ENCODE data around the gene UBQLN4. TPM values are rescaled to one million over a fixed set of nuclear protein-coding genes. Genes with fewer than 3 reads are reported as not detected.

The UBQLN4 gene
- total RNA-seq = 17.6 and 18.3 TPM in 2 replicates

DNA sequence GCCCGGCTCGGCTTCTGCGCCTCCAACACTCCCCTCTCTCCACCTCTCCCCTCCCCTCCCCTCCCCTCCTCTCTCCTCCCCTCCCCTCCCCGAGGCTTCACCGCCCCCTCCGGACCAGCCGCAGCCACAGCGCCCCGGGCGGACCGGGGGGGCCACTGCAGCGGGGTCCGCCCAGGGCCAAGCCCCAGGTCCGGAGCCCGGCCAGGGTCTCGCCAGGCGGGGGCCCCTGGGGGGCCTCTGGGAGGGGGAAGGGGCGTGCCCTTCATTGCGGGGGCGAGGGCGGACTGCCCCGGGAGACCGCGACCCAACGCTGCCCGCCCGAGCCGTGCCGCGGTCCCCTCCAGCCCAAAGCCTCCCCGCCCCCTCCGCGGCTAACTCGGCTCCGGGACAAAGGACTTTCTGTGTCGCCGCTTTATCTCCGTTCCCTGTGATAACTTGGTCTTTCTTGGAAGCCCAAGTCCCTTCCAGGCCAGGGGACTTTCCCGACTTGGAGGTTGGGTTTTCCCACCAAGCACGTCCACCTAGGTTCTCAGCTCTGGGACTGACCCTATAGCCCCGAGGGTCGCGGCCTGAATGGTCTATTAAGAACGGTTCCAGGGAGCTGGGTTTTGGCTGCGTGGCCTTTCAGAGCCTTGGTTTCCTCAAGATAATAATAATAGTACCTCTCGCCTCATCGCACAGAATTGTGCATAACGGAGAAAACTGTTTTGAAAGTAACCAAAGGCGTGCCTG is at the start of gene UBQLN4:
Gene UBQLN4 (minus strand): TSS at position 31 of the 732 bp plus-strand sequence. CDS start 97 bp downstream, outside the sequence.

DNA sequence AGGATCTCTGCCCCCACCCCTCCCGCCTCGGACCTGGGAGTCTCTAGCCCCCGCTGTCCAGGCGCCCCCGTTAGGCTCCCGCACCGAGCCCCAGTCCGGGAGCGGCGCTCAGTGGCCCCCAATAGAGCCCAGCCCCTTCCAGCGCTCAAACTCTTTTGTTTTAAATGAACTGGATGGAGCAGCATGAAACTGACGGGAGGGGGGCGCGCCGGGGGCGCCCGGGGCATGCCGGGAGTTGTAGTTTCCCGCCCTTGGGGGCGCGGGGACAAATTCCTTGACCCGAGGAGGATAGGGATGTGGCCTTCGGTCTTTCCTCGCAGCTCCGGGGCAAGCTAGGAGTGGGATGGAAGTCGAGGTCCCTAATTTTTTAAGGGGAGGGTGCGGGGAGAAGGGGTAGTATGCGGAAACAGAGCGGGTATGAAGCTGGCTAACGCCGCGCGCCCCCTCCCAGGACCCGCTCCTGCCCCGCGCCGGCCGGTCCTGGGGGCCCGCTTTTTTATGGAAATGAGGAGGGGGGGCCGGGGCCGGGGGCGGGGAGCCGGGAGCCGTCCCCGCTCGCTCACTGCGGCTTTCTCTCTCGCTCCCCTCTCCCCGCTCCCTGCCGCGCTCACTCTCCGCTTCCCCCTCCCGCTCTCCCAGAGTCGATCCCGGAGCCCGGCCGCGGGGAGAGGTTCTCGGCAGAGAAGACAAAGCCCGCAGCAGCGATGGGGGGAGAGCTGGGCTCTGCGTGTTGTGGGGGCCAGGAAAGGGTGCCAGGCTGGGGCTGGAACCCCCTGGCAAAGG is 28.9 kb upstream of the UBQLN4 start, which contains the start of gene MEX3A:
Gene MEX3A (minus strand): TSS at position 157 of the 783 bp plus-strand sequence. CDS start 467 bp downstream, outside the sequence.

GRCh38 chr1:156060937-156061636 is 7.5 kb upstream of the UBQLN4 start, which contains the start of gene RAB25:
RAB25 (plus strand) TSS chr1:156061160; CDS start chr1:156061401, 241 bp downstream.

GRCh38 chr1:156054500-156055280 is 1.1 kb upstream of the UBQLN4 start, which contains the start of gene LAMTOR2:
LAMTOR2 (plus strand) TSS chr1:156054782; CDS start chr1:156054890, 108 bp downstream.

DNA sequence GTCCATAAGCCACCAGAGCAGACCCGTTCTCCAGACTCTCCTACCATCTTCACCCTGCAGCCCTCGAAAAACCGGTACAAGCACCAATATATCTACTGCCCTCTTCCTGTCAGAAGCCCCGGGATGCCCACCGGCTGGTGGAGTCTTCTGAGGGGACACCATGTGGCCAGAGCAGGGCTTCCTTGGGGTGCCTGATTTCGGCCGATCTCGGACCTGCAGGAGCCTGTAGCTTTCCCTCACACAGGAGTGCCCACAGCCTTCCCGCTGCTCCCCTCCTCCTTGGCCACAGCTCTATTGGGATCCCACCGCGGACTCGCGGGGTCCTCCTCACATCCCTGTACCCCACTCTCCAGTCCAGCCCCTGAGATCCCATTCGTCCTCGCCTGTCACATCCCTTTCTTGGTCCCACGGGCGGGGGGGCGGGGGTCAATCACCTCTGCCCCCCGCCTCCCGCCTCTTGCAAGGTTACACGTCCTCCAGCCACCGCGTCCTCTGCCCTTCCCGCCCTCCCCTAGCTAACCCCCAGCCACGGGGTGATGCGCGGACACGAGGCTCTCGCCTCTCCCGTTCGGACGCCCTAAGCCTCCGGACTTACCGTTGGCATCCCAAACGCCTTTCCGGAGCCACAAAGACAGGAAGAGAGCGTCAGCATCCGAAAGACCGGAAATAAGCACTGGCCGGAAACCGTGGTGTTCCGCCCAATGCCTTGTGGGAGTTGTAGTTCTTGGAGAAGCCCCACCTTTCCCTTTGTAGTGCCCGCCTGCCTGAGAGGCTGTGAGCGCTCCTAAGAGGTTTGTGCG is 33.1 kb downstream of the UBQLN4 start, which contains the start of gene SSR2:
Gene SSR2 (minus strand): TSS at position 659 of the 800 bp plus-strand sequence. CDS start 784 bp downstream, outside the sequence.

Other genes with a start within 250 kb of the UBQLN4 start
- 16.0 and 17.4 TPM in 2 replicates for gene GON4L, start 196.6 kb downstream of the UBQLN4 start, total RNA-seq
- gene SYT11, start 194.2 kb downstream of the UBQLN4 start, total RNA-seq = 0.21 and 3.4 TPM in 2 replicates
- gene RIT1, start 142.4 kb downstream of the UBQLN4 start, total RNA-seq = 35.0 and 35.2 TPM in 2 replicates
- gene KHDC4, start 119.4 kb downstream of the UBQLN4 start, total RNA-seq = 12.3 and 23.9 TPM in 2 replicates
- gene RXFP4, start 112.2 kb downstream of the UBQLN4 start, total RNA-seq = 0.24 TPM in 1 of 2 replicates, not detected in the other
- 55.6 and 76.6 TPM in 2 replicates for gene ARHGEF2, start 75.3 kb downstream of the UBQLN4 start, total RNA-seq
- 326 and 576 TPM in 2 replicates for gene SSR2, start 32.8 kb downstream of the UBQLN4 start, total RNA-seq
- 48.4 and 74.9 TPM in 2 replicates for gene LAMTOR2, start 984 bp upstream of the UBQLN4 start, total RNA-seq
- 52.2 and 69.4 TPM in 2 replicates for gene RAB25, start 7.4 kb upstream of the UBQLN4 start, total RNA-seq
- gene MEX3A, start 28.7 kb upstream of the UBQLN4 start, total RNA-seq = 1.9 and 6.5 TPM in 2 replicates
- 687 and 701 TPM in 2 replicates for gene LMNA, start 60.9 kb upstream of the UBQLN4 start, total RNA-seq
- gene SEMA4A, start 99.8 kb upstream of the UBQLN4 start, total RNA-seq = 3.4 TPM in 2 replicates
- gene SLC25A44, start 140.3 kb upstream of the UBQLN4 start, total RNA-seq = 4.8 and 6.8 TPM in 2 replicates
- 36.4 and 58.4 TPM in 2 replicates for gene PMF1, start 159.2 kb upstream of the UBQLN4 start, total RNA-seq
- 0.24 TPM in 1 of 2 replicates, not detected in the other for gene BGLAP, start 188.4 kb upstream of the UBQLN4 start, total RNA-seq
- gene PAQR6, start 194.3 kb upstream of the UBQLN4 start, total RNA-seq = 0.72 TPM in 1 of 2 replicates, not detected in the other
- gene SMG5, start 229.0 kb upstream of the UBQLN4 start, total RNA-seq = 53.5 and 67.0 TPM in 2 replicates
- gene TMEM79, start 230.5 kb upstream of the UBQLN4 start, total RNA-seq = 6.3 and 6.8 TPM in 2 replicates
- gene GLMP, start 241.9 kb upstream of the UBQLN4 start, total RNA-seq = 28.9 and 37.7 TPM in 2 replicates
- gene VHLL, start 245.5 kb upstream of the UBQLN4 start, total RNA-seq = 0.72 TPM in 1 of 2 replicates, not detected in the other

Data from tracheal epithelial cell (primary cell).